K562 (cell line): Measurements from ENCODE around the gene DHX35. TPM values are rescaled to one million over a fixed set of nuclear protein-coding genes. Genes with fewer than 3 reads are reported as not detected.

Experiments
- EHMT2 ChIP-seq: fragments of 450-650 bp; IDR thresholded peaks from 2 replicates; pipeline ENCODE4 v1.6.1; 2018; ENCODE audit warnings: antibody characterized with exemption
- FOXO4 ChIP-seq: fragments of 450-650 bp; formaldehyde crosslinking; IDR thresholded peaks from 2 replicates; pipeline ENCODE4 v1.4.0; 2020; ENCODE audit warnings: mild to moderate bottlenecking, moderate library complexity
- HNRNPL ChIP-seq: fragments of 200-400 bp; formaldehyde crosslinking; IDR thresholded peaks from 2 replicates; pipeline ENCODE4 v1.6.1; 2017; ENCODE audit warnings: low read depth, mild to moderate bottlenecking, low read length
- RUNX1 ChIP-seq: sonication (generic); IDR thresholded peaks from 2 replicates; pipeline ENCODE4 v1.6.1; 2016; ENCODE audit warnings: antibody characterized with exemption, low read depth
- SNIP1 ChIP-seq: fragments of 450-650 bp; IDR thresholded peaks from 2 replicates; pipeline ENCODE4 v1.7.1; 2017; ENCODE audit warnings: low read depth, mild to moderate bottlenecking
- ZNF407 ChIP-seq: fragments of 450-650 bp; IDR thresholded peaks from 2 replicates; pipeline ENCODE4 v1.6.1; 2016; ENCODE audit warnings: low read depth
- polyA plus RNA-seq, 8 experiments: library from polyadenylated mRNA; depleted of rRNA in 4 of 8; stranded (reverse) in 5 of 8; unstranded in 3 of 8; fragments of >200 nt; fragmentation: Nextera tagmentation in 2 of 8; fragmentation: Illumina TruSeq in 1 of 8; extraction: Ambion mirVana in 2 of 8; extraction: Trizol in 1 of 8; gene quantifications; 2 replicates each; pipeline versions ENCODE4 v1.2.1 to v1.2.3, GENCODE V29; 2011 to 2014; ENCODE audit warnings: inconsistent platforms in 1 of 8, missing spikeins in 1 of 8
- total RNA-seq, 7 experiments: library from RNA; depleted of rRNA in 6 of 7; stranded (reverse); fragments of >200 nt in 6 of 7; fragmentation: Illumina TruSeq in 2 of 7; extraction: Trizol in 2 of 7; gene quantifications; 2 replicates each; pipeline versions ENCODE4 v1.2.1 to v1.2.3, GENCODE V29; 2011 to 2021; ENCODE audit warnings: low replicate concordance in 1 of 7

The DHX35 gene
- total and polyA plus RNA-seq, 9 of the 15 experiments (the other 6 are each of a cell fraction or from before 2014, with no cell fraction given) = 6.5 to 25.6 (median 16.9) TPM

GRCh38 chr20:39082622-39083398, 120.7 kb downstream of the DHX35 start (continued):
- no peak for TF ChIP-seq ZNF407
- TF ChIP-seq FOXO4 (CRISPR knock-in tag) = no peak
- TF ChIP-seq RUNX1 = no peak
- no peak for TF ChIP-seq EHMT2
- TF ChIP-seq HNRNPL = no peak
- no peak for TF ChIP-seq SNIP1
- TF ChIP-seq, all 486 proteins: peak for 0
